GM18907 (cell line): ENCODE results near the gene ZNRD2.
A peak's percentile ranks its signal among the peaks of the same experiment; 100 is the strongest.
"Not testable (repeated sequence)": the region's sequence is repeated elsewhere in the genome, so short reads cannot be mapped to it uniquely, and the experiment has no call there.

Experiments
- ATAC-seq: cut with Tn5 transposase; IDR thresholded peaks from one replicate; pipeline ENCODE4 v1.9.1; 2021; ENCODE audit warnings: mild to moderate bottlenecking, moderate library complexity; ENCODE audit not compliant: unreplicated experiment

The ZNRD2 gene

GRCh38 chr11:65555693-65556231 is 14.5 kb upstream of the ZNRD2 start:
- ATAC-seq, result no peak

- no peak for ATAC-seq
These were observed 13.6 kb upstream of the ZNRD2 start for GRCh38 chr11:65556470-65557279.

- ATAC-seq, result no peak
These were observed 12.8 kb upstream of the ZNRD2 start for GRCh38 chr11:65557280-65558001.

- ATAC-seq, result no peak
These were observed 12.0 kb upstream of the ZNRD2 start, which contains the start of gene LTBP3 for GRCh38 chr11:65558002-65558929. Gene LTBP3 (minus strand): TSS chr11:65558359. CDS start chr11:65557959, 400 bp downstream.

- ATAC-seq, result no peak
These were observed 11.3 kb upstream of the ZNRD2 start for GRCh38 chr11:65558930-65559509.

GRCh38 chr11:65559535-65559934 is 10.7 kb upstream of the ZNRD2 start:
- ATAC-seq, result no peak

- no peak for ATAC-seq
These were observed 10.2 kb upstream of the ZNRD2 start for GRCh38 chr11:65559951-65560537.

GRCh38 chr11:65560555-65561418 is 9.5 kb upstream of the ZNRD2 start:
- no peak for ATAC-seq

- ATAC-seq, result no peak
These were observed 8.3 kb upstream of the ZNRD2 start for GRCh38 chr11:65562020-65562419.

- ATAC-seq, result no peak
These were observed 7.5 kb upstream of the ZNRD2 start for GRCh38 chr11:65562788-65563187.

GRCh38 chr11:65563601-65564000 is 6.7 kb upstream of the ZNRD2 start:
- ATAC-seq, result no peak

- not testable (repeated sequence) for ATAC-seq
These were observed 5.3 kb upstream of the ZNRD2 start for GRCh38 chr11:65564879-65565559.

GRCh38 chr11:65565624-65566453 is 4.4 kb upstream of the ZNRD2 start:
- no peak for ATAC-seq

GRCh38 chr11:65569164-65569972 is 909 bp upstream of the ZNRD2 start:
- ATAC-seq, result peak; percentile 5

- no peak for ATAC-seq
These were observed 1.1 kb downstream of the ZNRD2 start for GRCh38 chr11:65571420-65571819.

GRCh38 chr11:65571940-65572339 is 1.7 kb downstream of the ZNRD2 start:
- no peak for ATAC-seq
